ENCODE results near the gene PRICKLE4.
"Not testable (repeated sequence)": the region's sequence is repeated elsewhere in the genome, so short reads cannot be mapped to it uniquely, and the experiment has no call there.

Gene PRICKLE4

DNA sequence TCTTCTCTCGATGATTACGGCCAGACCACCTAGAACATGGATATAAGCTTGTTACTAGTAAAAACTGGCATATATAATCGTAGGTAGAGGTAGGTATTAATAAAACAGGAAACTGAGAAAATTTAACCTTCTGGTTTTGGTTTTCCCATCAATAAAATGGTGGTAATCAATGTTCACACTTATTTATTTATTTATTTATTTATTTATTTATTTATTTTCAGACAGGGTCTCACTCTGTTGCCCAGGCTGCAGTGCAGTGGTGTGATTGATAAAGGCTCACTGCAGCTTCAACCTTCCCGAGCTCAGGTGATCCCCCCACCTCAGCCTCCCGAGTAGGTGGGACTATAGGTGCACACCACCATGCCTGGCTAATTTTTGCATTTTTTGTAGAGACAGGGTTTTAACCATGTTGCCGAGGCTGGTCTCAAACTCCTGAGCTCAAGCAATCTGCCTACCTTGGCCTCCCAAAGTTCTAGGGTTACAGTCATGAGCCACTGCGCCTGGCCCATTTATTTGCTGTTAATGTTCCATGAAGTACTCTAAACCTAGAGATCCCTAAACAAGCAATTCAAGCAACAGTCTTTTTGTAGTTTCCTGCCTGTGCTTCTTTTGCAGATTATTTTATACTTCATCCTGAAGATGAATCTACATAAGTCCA lies 18.4 kb downstream of the PRICKLE4 start:
- Histone ChIP-seq H3K4me3 (ENCODE audit: low read length) (no peak overlapping the region), H3K36me3 (ENCODE audit: control insufficient read depth, insufficient read depth, low read length) (peaks cover 8% of the 10 kb centered on the region), H3K27me3 (ENCODE audit: control insufficient read depth, insufficient read depth, low read length) (no peaks in the 10 kb centered on the region), H3K27ac (ENCODE audit: low read depth, low read length) (no peak overlapping the region), H3K4me1 (ENCODE audit: control insufficient read depth, insufficient read depth, low read length) (no peaks in the 10 kb centered on the region), H3K9ac (ENCODE audit: low read length) (no peak overlapping the region)

DNA sequence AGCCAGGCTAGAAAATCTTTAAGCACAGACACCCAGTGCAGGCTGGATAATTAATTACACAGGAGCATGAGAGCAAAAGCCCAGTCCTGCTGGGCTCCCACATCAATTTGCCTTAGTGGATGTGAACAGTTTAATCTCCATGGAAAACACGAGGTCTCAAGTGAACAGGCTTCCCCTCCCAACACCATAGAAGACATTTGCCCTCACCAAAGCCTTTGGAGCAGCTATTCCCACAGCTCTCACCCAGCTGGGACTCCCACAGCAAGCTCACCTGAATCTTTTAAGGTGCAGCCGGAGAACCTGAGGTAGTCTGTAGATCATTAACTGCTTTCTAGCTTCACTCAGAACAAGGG lies 19.0 kb downstream of the PRICKLE4 start:
- no peak overlapping the region for H3K27ac ChIP-seq (ENCODE audit: low read depth, low read length)
- H3K27me3 ChIP-seq (ENCODE audit: control insufficient read depth, insufficient read depth, low read length) = no peaks in the 10 kb centered on the region
- H3K36me3 ChIP-seq (ENCODE audit: control insufficient read depth, insufficient read depth, low read length) = peaks cover 8% of the 10 kb centered on the region

DNA sequence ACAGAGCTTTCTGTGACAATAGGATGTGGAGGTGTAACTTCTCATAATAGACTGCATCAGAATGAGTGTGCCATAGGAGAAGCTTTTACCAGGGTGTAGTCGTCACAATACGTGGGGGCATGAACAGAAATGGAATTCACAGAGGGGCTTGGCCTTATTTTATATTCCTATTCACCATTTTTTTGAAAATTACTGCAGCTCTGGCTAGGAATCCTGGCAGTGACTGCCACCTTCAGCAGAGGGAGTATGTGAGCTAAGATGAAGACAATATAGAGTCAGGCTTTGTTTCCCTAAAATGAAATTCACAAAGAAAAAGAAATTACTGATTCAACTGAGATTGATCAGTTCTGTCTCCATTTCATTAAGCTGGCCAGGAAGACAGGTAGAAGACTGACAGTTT lies 20.8 kb downstream of the PRICKLE4 start:
- peaks cover 7% of the 10 kb centered on the region for H3K36me3 ChIP-seq (ENCODE audit: control insufficient read depth, insufficient read depth, low read length)
- no peak overlapping the region for H3K9ac ChIP-seq (ENCODE audit: low read length)
- H3K27ac ChIP-seq (ENCODE audit: low read depth, low read length) = no peak overlapping the region
- no peak overlapping the region for H3K4me3 ChIP-seq (ENCODE audit: low read length)
- H3K27me3 ChIP-seq (ENCODE audit: control insufficient read depth, insufficient read depth, low read length) = no peaks in the 10 kb centered on the region
- H3K4me1 ChIP-seq (ENCODE audit: control insufficient read depth, insufficient read depth, low read length) = no peaks in the 10 kb centered on the region

More for the DNA sequence above, 19.0 kb downstream of the PRICKLE4 start:
- Histone ChIP-seq H3K4me3 (ENCODE audit: low read length) (no peak overlapping the region), H3K4me1 (ENCODE audit: control insufficient read depth, insufficient read depth, low read length) (no peaks in the 10 kb centered on the region), H3K9ac (ENCODE audit: low read length) (no peak overlapping the region)

DNA sequence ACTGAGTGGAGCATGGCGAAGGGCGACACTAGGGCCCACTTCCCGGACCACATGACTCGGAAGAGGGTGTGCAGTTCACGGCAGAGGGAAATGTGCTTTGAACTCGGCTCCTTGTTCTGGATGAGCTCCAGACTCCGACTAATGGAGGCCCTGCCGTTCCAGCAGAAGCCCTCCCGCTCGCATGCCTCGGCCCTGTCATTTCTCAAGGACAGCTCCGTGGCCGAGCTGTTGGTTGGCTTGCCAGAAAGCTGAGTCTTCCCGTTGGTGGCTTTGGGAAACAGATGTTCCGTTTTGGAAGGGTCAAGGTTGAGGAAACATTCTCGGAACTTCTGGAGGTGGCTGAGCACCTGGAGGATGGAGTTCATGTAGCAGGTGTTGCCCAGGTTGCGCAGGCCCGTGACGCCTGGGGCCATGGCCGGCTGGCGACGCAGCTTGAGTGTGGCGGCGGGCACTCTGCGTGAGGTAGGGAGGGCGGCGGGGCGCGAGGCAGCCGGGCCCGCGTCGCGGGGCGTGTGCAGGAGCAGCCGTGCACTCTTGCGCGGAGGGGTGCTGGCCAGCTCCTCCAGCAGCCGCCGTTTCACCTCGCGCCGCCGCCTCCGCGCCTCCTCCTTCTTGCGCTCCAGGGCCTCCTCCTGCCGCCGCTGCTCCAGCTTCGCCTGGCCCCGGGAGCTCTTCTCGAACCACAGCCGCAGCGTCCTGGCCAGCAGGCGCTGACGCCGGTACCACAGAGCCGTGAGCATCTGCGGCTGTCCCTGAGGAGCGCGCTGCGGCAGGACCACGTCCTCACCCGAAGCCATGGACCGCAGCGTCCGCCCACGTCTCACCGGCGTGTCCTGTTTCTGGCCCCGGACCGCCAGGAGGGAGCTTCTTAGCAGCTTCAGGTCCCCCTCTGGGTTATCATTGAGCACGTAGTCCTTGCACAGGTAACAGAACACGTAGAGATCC lies 25.5 kb downstream of the PRICKLE4 start:
- peaks cover 5% of the 10 kb centered on the region for H3K36me3 ChIP-seq (ENCODE audit: control insufficient read depth, insufficient read depth, low read length)
- no peak overlapping the region for H3K9ac ChIP-seq (ENCODE audit: low read length)
- no peaks in the 10 kb centered on the region for H3K27me3 ChIP-seq (ENCODE audit: control insufficient read depth, insufficient read depth, low read length)
- H3K27ac ChIP-seq (ENCODE audit: low read depth, low read length) = no peak overlapping the region
- H3K4me1 ChIP-seq (ENCODE audit: control insufficient read depth, insufficient read depth, low read length) = no peaks in the 10 kb centered on the region
- H3K4me3 ChIP-seq (ENCODE audit: low read length) = no peak overlapping the region

DNA sequence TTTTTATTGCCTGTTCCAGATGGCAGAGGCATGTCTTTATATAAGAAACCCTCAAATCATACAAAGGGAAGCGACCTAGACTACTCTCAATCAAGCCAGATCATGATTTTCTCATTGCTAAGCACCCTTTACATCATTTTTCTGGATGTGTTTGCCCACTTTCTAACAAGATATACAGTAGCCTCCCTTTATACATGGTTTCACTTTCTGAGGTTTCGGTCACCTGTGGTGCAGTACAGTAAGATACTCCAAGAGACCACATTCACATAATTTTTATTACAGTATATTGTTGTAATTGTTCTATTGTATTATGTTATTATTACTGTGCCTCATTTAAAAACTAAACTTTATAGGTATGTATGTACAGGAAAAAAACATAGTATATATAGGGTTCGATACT lies 30.5 kb downstream of the PRICKLE4 start:
- Histone ChIP-seq H3K9ac (ENCODE audit: low read length) (no peak overlapping the region), H3K27ac (ENCODE audit: low read depth, low read length) (no peak overlapping the region), H3K4me1 (ENCODE audit: control insufficient read depth, insufficient read depth, low read length) (no peaks in the 10 kb centered on the region), H3K4me3 (ENCODE audit: low read length) (no peak overlapping the region), H3K36me3 (ENCODE audit: control insufficient read depth, insufficient read depth, low read length) (no peaks in the 10 kb centered on the region), H3K27me3 (ENCODE audit: control insufficient read depth, insufficient read depth, low read length) (no peaks in the 10 kb centered on the region)

DNA sequence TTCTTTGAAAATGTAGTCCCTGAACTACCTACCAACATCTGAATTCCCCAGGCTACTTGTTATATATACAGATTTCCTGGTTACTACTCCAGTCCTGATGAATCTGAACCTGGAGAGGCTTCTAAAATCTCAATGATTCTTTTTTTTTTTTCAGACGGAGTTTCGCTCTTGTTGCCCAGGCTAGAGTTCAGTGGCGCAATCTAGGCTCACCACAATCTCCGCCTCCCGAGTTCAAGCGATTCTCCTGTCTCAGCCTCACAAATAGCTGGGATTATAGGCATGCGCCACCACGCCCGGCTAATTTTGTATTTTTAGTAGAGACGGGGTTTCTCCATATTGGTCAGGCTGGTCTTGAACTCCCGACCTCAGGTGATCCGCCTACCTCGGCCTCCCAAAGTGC lies 31.4 kb downstream of the PRICKLE4 start:
- not testable (repeated sequence) for H3K27ac ChIP-seq (ENCODE audit: low read depth, low read length); H3K27me3 ChIP-seq (ENCODE audit: control insufficient read depth, insufficient read depth, low read length); H3K4me1 ChIP-seq (ENCODE audit: control insufficient read depth, insufficient read depth, low read length); H3K4me3 ChIP-seq (ENCODE audit: low read length); H3K9ac ChIP-seq (ENCODE audit: low read length); H3K36me3 ChIP-seq (ENCODE audit: control insufficient read depth, insufficient read depth, low read length)

DNA sequence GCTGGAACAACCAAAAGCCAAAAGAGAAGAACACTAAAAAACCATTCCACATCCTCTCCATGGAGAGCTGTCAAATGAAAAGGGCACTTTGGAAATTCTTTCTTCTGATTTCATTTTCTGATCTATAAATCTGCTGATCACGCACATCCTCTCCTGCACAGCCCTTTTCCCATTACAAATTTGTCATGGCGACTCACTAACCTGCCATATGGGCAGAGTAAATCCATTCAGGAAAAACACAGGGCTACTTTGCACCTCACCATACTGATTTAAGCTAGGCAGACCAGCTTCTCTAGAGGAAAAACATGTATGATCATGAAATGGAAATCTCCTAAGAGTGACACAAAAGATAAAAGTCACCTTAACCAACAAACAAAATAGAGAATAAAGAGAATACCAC lies 32.9 kb downstream of the PRICKLE4 start:
- Histone ChIP-seq H3K9ac (ENCODE audit: low read length) (no peak overlapping the region), H3K4me3 (ENCODE audit: low read length) (no peak overlapping the region), H3K27me3 (ENCODE audit: control insufficient read depth, insufficient read depth, low read length) (no peaks in the 10 kb centered on the region), H3K4me1 (ENCODE audit: control insufficient read depth, insufficient read depth, low read length) (no peaks in the 10 kb centered on the region), H3K36me3 (ENCODE audit: control insufficient read depth, insufficient read depth, low read length) (no peaks in the 10 kb centered on the region), H3K27ac (ENCODE audit: low read depth, low read length) (no peak overlapping the region)

DNA sequence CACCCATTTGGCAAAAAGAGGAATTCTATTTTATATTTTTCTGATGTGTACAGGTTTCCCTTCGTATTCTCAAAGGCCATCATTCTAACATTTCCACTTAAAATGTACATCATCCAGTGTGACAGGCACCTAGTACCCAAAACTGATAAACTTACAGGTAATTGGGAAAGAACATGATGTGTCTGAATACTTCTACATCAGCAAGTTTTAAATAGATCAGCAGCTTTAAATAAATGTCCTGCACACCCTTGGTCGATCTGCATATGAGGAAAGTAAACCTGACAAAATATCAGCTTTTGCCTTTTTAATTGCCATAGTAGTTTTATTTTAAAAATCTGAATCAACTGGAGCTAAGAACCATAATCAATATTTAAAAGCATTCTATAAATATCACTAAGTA lies 33.4 kb downstream of the PRICKLE4 start:
- no peaks in the 10 kb centered on the region for H3K36me3 ChIP-seq (ENCODE audit: control insufficient read depth, insufficient read depth, low read length)
- no peak overlapping the region for H3K4me3 ChIP-seq (ENCODE audit: low read length)
- no peak overlapping the region for H3K9ac ChIP-seq (ENCODE audit: low read length)

DNA sequence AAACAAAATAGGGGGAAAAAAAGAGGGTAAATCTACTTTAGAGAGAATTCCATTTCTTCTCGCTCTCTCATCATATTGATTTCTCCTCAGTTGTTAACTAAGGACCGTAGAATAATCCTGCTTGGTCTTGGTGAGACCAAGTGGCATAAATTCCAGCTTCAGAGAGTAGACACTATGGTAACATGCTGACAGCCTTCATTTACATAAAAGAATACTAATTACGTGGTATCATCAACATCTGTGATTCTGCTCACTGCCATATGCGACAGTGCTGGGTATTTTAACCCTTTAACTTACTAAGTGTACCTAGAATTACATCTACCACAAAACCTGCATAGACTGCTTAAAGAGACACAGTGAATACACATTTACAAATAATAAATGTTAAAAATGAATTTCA lies 34.0 kb downstream of the PRICKLE4 start:
- Histone ChIP-seq H3K36me3 (ENCODE audit: control insufficient read depth, insufficient read depth, low read length) (no peaks in the 10 kb centered on the region), H3K4me1 (ENCODE audit: control insufficient read depth, insufficient read depth, low read length) (no peaks in the 10 kb centered on the region), H3K4me3 (ENCODE audit: low read length) (no peak overlapping the region), H3K27me3 (ENCODE audit: control insufficient read depth, insufficient read depth, low read length) (no peaks in the 10 kb centered on the region), H3K27ac (ENCODE audit: low read depth, low read length) (no peak overlapping the region), H3K9ac (ENCODE audit: low read length) (no peak overlapping the region)

More for the DNA sequence above, 33.4 kb downstream of the PRICKLE4 start:
- Histone ChIP-seq H3K27ac (ENCODE audit: low read depth, low read length) (no peak overlapping the region), H3K27me3 (ENCODE audit: control insufficient read depth, insufficient read depth, low read length) (no peaks in the 10 kb centered on the region), H3K4me1 (ENCODE audit: control insufficient read depth, insufficient read depth, low read length) (no peaks in the 10 kb centered on the region)

DNA sequence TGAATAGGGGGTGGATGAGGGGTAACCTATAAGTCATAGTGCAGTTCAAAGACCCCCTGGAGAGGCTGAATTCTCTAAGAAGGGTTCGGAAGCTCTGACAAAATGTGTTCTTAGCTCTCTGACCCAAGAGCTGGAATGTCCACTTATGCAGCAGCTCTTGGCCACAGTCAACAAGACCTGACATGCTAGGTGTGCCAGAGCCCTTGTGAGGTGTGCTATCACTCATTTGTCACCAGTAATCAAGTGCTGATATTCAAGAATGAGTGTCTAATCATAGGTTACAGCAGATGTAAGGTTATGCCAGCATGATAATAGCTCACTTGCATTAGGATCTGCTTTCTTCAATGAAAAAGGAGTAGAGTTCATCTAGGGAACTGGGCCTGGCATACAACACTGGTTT lies 35.0 kb downstream of the PRICKLE4 start:
- no peak overlapping the region for H3K9ac ChIP-seq (ENCODE audit: low read length)
- no peak overlapping the region for H3K27ac ChIP-seq (ENCODE audit: low read depth, low read length)
- H3K27me3 ChIP-seq (ENCODE audit: control insufficient read depth, insufficient read depth, low read length) = no peaks in the 10 kb centered on the region

DNA sequence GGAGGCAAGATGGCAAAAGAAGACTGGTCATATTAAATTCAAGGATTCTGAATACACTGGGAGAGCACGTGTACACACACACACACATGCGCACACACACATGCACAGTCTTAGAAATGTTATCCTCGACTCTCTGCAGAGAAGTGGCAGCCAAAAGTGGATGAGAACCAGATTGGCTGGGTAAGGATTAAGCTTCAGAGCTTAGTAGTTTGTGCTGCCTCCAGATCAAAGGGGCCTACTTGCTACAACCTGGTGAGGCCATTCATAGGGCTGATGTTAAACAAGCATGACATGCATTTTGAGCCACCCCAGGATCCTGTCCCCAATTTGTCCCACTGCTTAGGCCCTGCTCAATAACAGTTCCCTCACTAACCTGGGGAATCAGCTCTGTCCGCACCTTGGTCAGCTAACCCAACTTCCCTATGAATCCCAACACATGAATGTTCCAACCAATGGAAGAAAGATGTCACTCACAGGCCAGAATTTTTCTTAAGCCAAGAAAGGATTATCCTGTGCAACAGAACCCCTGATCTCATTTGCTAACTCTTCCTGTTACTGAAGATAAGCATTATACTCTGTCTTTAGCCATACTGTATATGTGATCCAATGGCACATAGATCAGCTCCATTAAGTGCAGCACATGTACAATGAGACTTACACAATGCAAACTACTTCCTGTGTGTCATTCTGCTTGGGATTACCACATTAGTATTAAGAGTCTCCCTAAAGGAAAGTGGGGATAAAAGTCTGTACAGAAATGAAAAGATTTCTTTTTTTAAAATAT lies 37.9 kb downstream of the PRICKLE4 start:
- H3K27me3 ChIP-seq (ENCODE audit: control insufficient read depth, insufficient read depth, low read length) = no peaks in the 10 kb centered on the region
- no peak overlapping the region for H3K9ac ChIP-seq (ENCODE audit: low read length)
- no peaks in the 10 kb centered on the region for H3K36me3 ChIP-seq (ENCODE audit: control insufficient read depth, insufficient read depth, low read length)
- no peak overlapping the region for H3K27ac ChIP-seq (ENCODE audit: low read depth, low read length)
- no peaks in the 10 kb centered on the region for H3K4me1 ChIP-seq (ENCODE audit: control insufficient read depth, insufficient read depth, low read length)
- H3K4me3 ChIP-seq (ENCODE audit: low read length) = no peak overlapping the region

More for the DNA sequence above, 35.0 kb downstream of the PRICKLE4 start:
- Histone ChIP-seq H3K4me1 (ENCODE audit: control insufficient read depth, insufficient read depth, low read length) (no peaks in the 10 kb centered on the region), H3K36me3 (ENCODE audit: control insufficient read depth, insufficient read depth, low read length) (no peaks in the 10 kb centered on the region), H3K4me3 (ENCODE audit: low read length) (no peak overlapping the region)

DNA sequence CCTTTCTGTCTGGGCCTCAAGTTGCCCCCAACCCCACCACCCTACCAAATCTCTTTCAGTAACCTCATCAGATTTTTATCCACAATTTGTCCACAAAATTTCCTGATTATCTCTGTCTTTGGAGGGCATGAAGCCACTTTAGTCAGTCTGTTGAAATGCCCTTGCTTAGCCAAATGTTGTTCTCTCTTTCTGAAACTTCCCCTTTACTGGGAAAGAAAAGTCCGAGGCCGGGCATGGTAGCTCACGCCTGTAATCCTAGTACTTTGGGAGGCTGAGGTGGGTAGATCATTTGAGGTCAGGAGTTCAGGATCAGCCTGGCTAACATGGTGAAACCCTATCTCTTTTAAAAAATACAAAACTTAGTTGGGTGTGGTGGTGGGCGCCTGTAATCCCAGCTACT lies 40.7 kb downstream of the PRICKLE4 start:
- H3K9ac ChIP-seq (ENCODE audit: low read length) = no peak overlapping the region
- no peaks in the 10 kb centered on the region for H3K4me1 ChIP-seq (ENCODE audit: control insufficient read depth, insufficient read depth, low read length)
- H3K27me3 ChIP-seq (ENCODE audit: control insufficient read depth, insufficient read depth, low read length) = no peaks in the 10 kb centered on the region
- H3K36me3 ChIP-seq (ENCODE audit: control insufficient read depth, insufficient read depth, low read length) = no peaks in the 10 kb centered on the region
- no peak overlapping the region for H3K4me3 ChIP-seq (ENCODE audit: low read length)
- H3K27ac ChIP-seq (ENCODE audit: low read depth, low read length) = no peak overlapping the region
